Chondrocyte (in vitro differentiated cells): ENCODE data around the gene ENSA. TPM values are rescaled to one million over a fixed set of nuclear protein-coding genes. Genes with fewer than 3 reads are reported as not detected.
A peak's percentile ranks its signal among the peaks of the same experiment; 100 is the strongest.
"Not testable (repeated sequence)": the region's sequence is repeated elsewhere in the genome, so short reads cannot be mapped to it uniquely, and the experiment has no call there.

Experiments used
- DNase-seq: peaks from one replicate; pipeline ENCODE4 v3.0.0; 2021; ENCODE audit warnings: mixed read lengths, low spot score
- H3K27ac Mint-ChIP-seq: one replicate; pipeline ENCODE4 v1.8.0; 2021; ENCODE audit warnings: mild to moderate bottlenecking, moderate library complexity, mixed read lengths; ENCODE audit not compliant: unreplicated experiment
- H3K27me3 Mint-ChIP-seq: 2 replicates; pipeline ENCODE4 v1.8.0; 2021; ENCODE audit warnings: low read depth, mixed read lengths
- H3K36me3 Mint-ChIP-seq: 2 replicates; pipeline ENCODE4 v1.8.0; 2021; ENCODE audit warnings: low read depth, mixed read lengths
- H3K4me1 Mint-ChIP-seq: 2 replicates; pipeline ENCODE4 v1.8.0; 2021; ENCODE audit warnings: low read depth, mild to moderate bottlenecking, mixed read lengths
- H3K4me3 Mint-ChIP-seq: one replicate; pipeline ENCODE4 v1.8.0; 2021; ENCODE audit warnings: mild to moderate bottlenecking, moderate library complexity, mixed read lengths; ENCODE audit not compliant: unreplicated experiment
- H3K9me3 Mint-ChIP-seq: 2 replicates; pipeline ENCODE4 v1.8.0; 2021; ENCODE audit warnings: low read depth, mixed read lengths
- total RNA-seq: library from RNA; stranded (reverse); gene quantifications from 3 replicates; pipeline ENCODE4 v1.2.1, GENCODE V29; 2021
- TF ChIP-seq, protein P1 (sequence below): fragments of 200-600 bp; sonication (generic); IDR thresholded peaks from 2 replicates; pipeline ENCODE4 v1.5.0; 2021; ENCODE audit warnings: antibody characterized with exemption, mild to moderate bottlenecking, moderate library complexity

ENSA gene
- total RNA-seq, 1 donor from 2014 or later, result 85.7 TPM

- Mint-ChIP-seq H3K4me1 (no peaks in the 10 kb centered on the region), H3K36me3 (peaks cover 26% of the 10 kb centered on the region), H3K4me3 (no peak overlapping the region), H3K27ac (no peak overlapping the region), H3K9me3 (no peaks in the 10 kb centered on the region), H3K27me3 (no peaks in the 10 kb centered on the region)
- TF ChIP-seq, protein P1, sequence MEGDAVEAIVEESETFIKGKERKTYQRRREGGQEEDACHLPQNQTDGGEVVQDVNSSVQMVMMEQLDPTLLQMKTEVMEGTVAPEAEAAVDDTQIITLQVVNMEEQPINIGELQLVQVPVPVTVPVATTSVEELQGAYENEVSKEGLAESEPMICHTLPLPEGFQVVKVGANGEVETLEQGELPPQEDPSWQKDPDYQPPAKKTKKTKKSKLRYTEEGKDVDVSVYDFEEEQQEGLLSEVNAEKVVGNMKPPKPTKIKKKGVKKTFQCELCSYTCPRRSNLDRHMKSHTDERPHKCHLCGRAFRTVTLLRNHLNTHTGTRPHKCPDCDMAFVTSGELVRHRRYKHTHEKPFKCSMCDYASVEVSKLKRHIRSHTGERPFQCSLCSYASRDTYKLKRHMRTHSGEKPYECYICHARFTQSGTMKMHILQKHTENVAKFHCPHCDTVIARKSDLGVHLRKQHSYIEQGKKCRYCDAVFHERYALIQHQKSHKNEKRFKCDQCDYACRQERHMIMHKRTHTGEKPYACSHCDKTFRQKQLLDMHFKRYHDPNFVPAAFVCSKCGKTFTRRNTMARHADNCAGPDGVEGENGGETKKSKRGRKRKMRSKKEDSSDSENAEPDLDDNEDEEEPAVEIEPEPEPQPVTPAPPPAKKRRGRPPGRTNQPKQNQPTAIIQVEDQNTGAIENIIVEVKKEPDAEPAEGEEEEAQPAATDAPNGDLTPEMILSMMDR, result no peak
- DNase-seq, result no peak
Observed at GRCh38 chr1:150661156-150661555, 31.7 kb upstream of the ENSA start.

- H3K9me3 Mint-ChIP-seq, result no peaks in the 10 kb centered on the region
- H3K27me3 Mint-ChIP-seq, result no peaks in the 10 kb centered on the region
- TF ChIP-seq, protein P1, result no peak
- no peaks in the 10 kb centered on the region for H3K4me1 Mint-ChIP-seq
- H3K27ac Mint-ChIP-seq, result no peak overlapping the region
- no peak overlapping the region for H3K4me3 Mint-ChIP-seq
- H3K36me3 Mint-ChIP-seq, result peaks cover 26% of the 10 kb centered on the region
- DNase-seq, result no peak
Observed at GRCh38 chr1:150660584-150660983, 31.2 kb upstream of the ENSA start.

GRCh38 chr1:150657064-150657463, 27.7 kb upstream of the ENSA start:
- H3K27me3 Mint-ChIP-seq, H3K9me3 Mint-ChIP-seq, DNase-seq, H3K4me3 Mint-ChIP-seq, H3K4me1 Mint-ChIP-seq, H3K27ac Mint-ChIP-seq: not testable (repeated sequence)
- peaks cover 20% of the 10 kb centered on the region for H3K36me3 Mint-ChIP-seq

DNA sequence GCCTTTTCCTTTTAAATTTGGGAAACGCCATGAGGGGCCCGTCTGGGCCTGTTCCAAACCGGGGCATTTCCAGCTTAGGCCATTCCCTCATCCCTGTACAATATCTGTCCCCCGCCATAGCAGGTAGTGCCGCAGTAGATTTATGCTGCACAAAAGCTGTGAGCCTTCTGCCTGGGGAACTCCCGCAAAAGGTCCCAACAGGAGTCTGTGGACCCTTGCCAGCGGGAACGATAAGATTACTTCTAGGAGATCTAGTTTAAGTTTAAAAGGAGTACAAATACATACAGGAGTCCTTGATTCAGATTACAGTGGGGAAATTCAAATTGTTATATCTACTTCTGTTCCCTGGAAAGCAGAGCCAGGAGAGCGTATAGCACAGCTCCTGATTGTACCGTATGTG, 25.2 kb upstream of the ENSA start:
- H3K9me3 Mint-ChIP-seq, H3K27me3 Mint-ChIP-seq, H3K4me1 Mint-ChIP-seq, H3K4me3 Mint-ChIP-seq, DNase-seq: not testable (repeated sequence)
- H3K27ac Mint-ChIP-seq, result peak overlapping the region; percentile 57
- peaks cover 11% of the 10 kb centered on the region for H3K36me3 Mint-ChIP-seq

- no peak overlapping the region for H3K27ac Mint-ChIP-seq
- DNase-seq, result no peak
- peaks cover 11% of the 10 kb centered on the region for H3K36me3 Mint-ChIP-seq
Observed at GRCh38 chr1:150650193-150650592, 20.8 kb upstream of the ENSA start.

GRCh38 chr1:150649441-150650075, 20.1 kb upstream of the ENSA start:
- peaks cover 11% of the 10 kb centered on the region for H3K36me3 Mint-ChIP-seq
- no peaks in the 10 kb centered on the region for H3K9me3 Mint-ChIP-seq
- H3K27ac Mint-ChIP-seq, result no peak overlapping the region
- TF ChIP-seq, protein P1, result no peak
- H3K4me1 Mint-ChIP-seq, result no peaks in the 10 kb centered on the region
- H3K4me3 Mint-ChIP-seq, result no peak overlapping the region
- DNase-seq, result no peak
- H3K27me3 Mint-ChIP-seq, result no peaks in the 10 kb centered on the region

More at GRCh38 chr1:150650193-150650592, 20.8 kb upstream of the ENSA start:
- Mint-ChIP-seq H3K27me3 (no peaks in the 10 kb centered on the region), H3K4me3 (no peak overlapping the region), H3K4me1 (no peaks in the 10 kb centered on the region), H3K9me3 (no peaks in the 10 kb centered on the region)
- TF ChIP-seq, protein P1, result no peak
